Testis (tissue), 2 donors: ENCODE results near the gene CSTF2.

Source experiments
- CTCF ChIP-seq, 3 experiments: fragments of 450-650 bp in 2 of 3; fragments of 200-600 bp in 1 of 3; sonication (generic) in 1 of 3; IDR thresholded peaks; one replicate each; pipeline ENCODE4 v1.5.1; 2016 to 2019; ENCODE audit warnings: antibody characterized with exemption in 3 of 3, mild to moderate bottlenecking in 2 of 3, moderate library complexity in 1 of 3
- POLR2A ChIP-seq: fragments of 450-650 bp; IDR thresholded peaks from one replicate; pipeline ENCODE4 v1.6.1; 2017; ENCODE audit warnings: antibody characterized with exemption, mild to moderate bottlenecking, moderate library complexity

- no peak for TF ChIP-seq CTCF (IDR thresholded peaks at IDR 0.05)
- no peak for TF ChIP-seq POLR2A
Observed at GRCh38 chrX:100802843-100803242, 17.3 kb upstream of the CSTF2 start.
